Activated CD4-positive, alpha-beta T cell treated with anti-CD3 and anti-CD28 coated beads, Interleukin-2, Interleukin-4, amounts not matched to agents 100 ng/mL and 50 ng/mL, durations not matched to agents 16 hours and 8 hours (primary cell): Measurements from ENCODE around the gene CLCF1.

Experiments
- DNase-seq: peaks from one replicate; pipeline ENCODE4 v3.0.0-alpha.2; 2020; ENCODE audit warnings: low spot score

CLCF1 gene

DNA sequence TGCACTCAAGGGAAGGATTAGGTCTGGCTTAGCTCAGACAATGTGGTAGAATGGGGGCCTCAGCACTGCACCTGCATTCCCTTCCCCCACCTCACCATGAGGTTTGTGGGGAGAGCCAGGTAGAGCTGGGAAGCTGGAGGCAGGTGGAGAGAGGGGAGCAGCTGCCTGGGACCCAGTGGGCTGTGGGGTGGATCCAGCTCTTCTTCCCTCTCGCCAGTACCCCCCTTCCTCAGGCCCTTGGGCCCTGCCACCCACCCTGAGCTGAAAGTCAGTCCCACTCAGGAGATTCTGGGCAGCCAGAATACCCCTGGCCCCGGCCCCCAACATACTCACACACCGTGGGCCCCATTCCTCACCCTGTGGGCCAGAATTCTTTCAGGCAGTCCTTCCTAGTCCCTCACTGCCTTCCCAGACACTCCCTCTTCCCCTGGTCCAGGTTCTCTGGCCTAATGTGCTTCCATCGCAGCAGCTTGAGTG, 17.0 kb downstream of the CLCF1 start:
- DNase-seq: no peak

DNA sequence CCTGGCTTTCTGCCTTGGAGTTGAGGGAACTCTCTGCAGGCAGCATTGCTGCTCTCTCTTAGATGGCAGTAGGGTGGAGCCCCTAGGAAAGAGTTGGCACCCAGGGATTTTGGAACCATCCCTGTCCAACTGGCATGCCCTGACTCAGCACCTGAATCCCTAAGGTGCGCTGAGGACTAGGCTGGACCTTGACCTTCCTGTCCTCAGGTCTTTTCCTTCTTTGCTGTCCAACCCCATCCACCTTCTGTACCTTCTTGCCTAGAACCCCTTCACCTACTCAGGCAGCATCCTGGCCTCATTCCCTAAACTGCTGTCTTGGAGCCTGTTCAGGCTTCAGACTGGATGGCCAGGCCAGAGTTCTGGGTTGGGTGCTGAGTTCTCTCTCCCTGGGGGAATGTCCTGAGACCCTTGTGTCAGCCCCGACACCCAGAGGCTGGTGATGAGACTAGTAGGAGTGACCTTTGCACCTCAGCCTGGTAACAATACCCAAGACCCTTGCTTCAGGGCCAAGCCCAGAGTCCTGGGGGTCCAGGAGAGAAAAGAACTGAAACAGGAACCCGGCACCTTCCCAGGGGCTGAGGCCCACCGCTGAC, 17.5 kb downstream of the CLCF1 start:
- no peak for DNase-seq

DNA sequence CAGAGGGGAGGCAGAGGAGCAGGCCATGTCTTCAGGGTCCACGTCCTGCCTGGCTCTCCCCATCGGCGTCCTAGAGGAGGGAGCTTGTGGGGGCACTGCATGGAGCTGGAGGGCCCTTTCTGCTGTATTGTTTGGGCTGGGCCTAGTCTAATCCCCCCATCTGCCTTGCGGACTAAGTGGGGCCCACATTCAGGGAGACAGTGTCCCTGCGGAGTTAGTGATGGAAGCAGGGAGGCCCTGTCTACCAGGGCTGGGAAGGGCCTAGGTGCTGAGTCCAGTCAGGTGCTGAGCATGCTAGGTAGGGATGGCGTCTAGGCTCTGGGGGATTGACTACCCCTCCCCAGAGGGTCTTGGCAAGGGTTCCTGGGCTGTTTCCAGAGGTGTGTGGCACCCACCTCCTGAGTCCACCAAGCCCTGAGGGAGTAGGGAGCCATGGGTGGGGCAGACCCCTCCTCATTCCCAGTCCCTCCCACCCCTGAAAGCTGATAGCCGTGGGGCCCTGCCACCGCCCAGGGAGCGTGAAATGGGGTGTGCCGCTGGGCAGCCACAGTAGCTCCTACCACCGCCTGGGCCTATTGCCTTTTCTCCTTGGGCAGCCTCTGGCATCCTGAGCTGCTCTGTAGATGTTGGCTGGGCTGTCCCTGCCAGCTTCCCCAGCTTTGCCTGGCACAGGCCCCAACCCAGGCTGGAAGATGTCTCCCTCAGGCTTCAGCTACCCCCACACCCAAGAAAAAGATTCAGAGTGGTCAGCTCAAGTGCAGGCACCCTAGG, 18.2 kb downstream of the CLCF1 start:
- no peak for DNase-seq

DNA sequence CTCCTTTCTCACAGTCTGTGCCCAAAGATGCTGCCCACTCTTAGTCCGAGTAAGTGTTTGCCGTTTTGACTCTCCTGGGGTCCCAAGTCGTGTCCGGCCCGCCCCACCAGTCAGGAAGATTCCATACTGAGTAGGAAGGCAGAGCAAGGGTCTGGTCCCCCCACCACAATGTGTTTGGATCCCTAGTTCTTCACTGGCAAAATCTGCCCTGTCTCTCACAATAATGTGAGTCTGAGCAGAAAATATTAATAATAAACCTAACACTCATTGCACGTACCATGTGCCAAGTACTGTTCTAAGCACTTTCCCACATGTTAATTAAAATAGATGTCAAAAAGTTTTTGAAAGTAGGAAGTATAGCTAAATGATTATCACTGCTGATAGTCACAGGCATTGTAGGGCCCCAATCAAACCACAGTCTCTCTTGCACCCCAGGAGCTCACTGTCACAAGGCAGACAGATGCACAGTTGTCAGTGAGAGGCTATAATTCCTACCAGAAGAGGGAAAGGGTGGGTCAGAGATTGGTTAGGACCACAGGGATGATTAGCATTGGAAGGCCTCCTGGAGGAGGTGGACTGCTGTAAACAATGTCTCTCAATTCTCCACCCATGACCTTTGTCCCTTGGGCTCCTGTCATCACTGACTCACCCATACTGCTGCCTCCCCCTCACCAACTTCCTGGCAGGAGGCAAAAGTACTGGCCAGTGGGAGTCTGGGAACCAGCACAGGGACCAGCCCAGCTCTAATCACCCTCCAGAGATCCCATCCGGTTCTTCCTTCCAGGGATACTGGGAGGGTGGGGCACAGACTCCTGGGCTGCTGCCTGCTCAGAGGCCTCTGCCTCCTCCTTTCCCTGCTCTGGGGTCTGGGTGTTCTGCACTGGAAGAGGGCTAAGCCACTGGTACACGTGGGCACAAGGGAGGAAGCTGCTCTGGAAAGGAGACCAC, 19.0 kb downstream of the CLCF1 start:
- DNase-seq: no peak

DNA sequence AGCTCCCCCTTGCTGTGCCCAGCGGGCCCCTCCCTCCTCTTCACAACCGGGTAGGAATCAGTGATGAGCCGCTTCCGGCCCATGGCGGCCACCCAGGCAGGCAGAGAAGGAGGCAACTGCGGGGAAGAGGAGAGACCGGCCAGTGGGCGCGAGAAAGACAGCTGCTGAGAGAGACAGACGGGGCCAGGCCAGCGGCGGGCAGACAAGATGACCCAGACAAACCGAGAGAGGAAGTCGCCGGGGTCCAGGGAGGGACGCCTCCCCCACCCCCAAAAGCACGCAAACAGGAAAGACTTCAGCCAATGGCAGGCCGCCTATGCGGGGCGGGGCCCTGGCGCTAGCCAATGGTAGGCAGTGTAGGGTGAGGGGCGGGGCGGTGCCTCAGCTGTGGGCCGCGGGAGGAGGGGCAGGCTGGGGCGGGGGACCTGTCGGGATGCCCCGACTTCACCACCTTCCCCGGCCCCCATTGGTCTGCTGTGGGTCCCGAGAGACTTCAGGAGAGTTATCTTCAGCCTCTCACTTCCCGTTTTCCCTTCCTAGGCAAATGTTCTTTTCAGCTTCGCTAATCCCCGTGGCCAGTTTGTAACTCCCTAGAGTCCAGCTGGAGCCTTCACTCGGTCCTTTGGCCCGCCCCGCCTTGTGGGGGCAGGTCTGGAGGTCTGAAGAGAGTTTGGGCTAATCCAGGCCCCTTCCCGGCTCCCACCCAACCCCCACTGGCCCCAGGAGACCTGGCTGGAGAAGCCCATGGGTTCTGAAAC, 19.9 kb downstream of the CLCF1 start, which contains the start of gene POLD4:
Gene POLD4, minus strand, starts transcription at position 230 of the 758 bp plus-strand sequence. Its CDS starts 147 bp downstream, at position 83.
- peak; percentile 96 for DNase-seq

- peak; percentile 45 for DNase-seq
These were observed 20.7 kb downstream of the CLCF1 start for GRCh38 chr11:67352546-67353316.

DNA sequence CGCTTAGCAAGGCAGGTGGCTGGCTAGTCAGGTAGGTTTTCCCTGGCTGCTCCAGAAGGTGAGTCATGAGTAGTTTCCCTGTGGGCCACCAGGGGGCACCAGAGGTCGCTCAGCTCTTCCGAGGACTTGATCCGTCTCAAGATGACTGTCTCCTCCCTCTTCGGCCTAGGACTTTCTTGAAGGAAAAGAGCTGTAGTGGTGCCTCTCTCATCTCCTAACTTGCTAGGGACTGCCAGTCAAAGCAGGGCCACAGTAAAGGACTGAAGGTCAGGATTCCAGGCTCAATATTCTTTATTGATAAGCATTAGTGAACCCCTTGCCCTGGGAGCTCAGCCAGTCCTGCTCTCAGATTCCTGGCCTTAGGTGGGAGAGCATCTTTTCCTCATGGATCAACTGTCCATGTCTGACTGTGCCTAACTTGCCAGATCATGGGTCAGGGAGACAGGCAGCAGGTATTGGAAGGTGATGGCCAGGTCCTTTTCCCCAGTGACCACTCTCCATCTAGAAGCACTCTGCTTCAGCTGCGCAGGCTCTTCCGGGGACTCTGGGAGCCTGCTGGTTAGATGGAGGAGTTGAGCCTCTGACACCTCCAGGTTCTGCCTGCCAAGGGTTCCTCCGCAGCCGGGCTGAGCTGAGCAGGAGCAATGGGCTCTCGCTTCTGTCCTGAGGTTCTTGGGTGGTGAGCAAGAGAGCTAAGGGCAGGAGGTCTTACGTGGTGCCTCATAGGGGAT, 22.0 kb downstream of the CLCF1 start:
- peak; percentile 66 for DNase-seq

GRCh38 chr11:67349928-67350465, 23.4 kb downstream of the CLCF1 start:
- no peak for DNase-seq

DNA sequence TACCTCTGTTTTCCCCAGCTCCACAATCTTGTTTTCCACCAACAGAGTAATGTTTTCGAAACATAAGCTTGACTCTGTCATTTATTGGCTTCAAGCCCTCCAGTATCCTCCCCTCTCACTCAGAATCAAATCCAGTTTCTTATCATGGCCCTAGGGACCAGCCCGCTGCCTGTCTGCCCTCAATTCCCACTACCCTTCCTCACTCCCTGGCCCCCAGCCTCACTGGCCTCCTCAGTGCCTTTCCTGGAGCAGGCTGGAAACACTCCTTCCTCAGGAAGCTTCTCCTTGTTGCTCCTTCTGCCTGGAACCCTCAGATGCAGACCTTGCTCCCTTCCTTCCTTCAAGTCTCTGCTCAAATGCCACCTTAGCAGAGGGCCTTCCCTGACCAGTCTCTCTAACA, 23.9 kb downstream of the CLCF1 start:
- no peak for DNase-seq

DNA sequence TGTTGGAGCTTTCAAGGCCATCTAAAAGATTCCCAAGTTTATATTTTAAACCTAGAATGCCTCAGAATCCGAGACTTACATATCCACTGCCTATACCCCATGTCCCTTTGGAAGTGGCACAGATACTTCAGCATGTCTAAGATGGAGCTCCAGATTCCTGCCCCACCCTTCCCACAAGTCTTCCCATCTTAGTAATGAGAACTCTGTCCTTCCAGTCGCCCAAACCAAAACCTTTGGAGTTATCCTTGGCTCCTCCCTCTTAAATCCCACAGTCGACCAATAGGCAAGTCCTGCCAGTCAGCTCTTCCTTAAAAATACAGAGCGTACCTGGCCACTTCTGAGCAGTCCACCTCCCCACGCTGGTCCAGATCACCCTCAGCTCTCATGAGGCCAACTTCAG, 24.4 kb downstream of the CLCF1 start:
- no peak for DNase-seq

GRCh38 chr11:67347964-67348749, 25.2 kb downstream of the CLCF1 start:
- no peak for DNase-seq

DNA sequence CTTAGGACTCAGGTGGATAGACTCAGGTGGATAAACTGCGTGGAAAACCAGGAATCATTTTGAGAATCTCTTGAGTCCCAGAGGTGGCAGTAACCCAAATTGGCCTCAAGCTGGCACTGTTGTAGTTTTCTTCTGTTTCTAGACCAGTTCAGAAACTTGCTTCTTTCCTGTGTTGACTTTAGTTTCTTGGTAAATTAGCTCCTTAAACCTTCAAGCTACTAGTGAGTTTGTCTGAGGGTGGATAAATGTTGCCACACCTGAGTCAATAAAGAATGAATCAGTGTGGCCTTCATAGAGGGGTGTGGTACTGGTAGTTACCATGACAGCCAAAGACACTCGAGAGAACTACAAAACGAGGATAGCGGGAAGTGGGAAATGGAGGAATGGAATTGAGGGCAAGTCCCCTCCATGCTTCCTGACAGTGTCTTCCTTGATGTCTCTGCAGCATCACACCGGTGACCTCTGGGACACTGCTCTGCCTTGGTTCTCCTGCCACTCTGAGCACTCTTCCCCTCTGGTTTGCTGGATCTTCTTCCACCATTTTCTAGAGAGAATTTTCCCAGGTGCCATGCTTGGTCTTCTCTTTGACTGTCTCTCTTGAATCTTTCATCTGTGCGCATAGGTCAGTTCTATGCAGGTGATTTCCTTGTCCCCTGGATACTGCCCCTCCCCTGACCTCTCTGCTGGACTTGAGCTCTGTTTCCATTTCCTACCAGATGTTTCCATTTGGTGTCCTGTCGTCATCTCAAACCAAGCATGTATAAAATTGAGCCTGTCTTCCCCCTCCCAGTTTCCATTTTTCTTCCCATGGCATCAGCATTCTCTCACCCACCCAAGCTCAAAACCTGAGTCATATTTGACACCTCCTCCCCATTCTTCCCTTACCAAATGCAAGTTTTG, 27.2 kb downstream of the CLCF1 start:
- DNase-seq: peak; percentile 29

DNA sequence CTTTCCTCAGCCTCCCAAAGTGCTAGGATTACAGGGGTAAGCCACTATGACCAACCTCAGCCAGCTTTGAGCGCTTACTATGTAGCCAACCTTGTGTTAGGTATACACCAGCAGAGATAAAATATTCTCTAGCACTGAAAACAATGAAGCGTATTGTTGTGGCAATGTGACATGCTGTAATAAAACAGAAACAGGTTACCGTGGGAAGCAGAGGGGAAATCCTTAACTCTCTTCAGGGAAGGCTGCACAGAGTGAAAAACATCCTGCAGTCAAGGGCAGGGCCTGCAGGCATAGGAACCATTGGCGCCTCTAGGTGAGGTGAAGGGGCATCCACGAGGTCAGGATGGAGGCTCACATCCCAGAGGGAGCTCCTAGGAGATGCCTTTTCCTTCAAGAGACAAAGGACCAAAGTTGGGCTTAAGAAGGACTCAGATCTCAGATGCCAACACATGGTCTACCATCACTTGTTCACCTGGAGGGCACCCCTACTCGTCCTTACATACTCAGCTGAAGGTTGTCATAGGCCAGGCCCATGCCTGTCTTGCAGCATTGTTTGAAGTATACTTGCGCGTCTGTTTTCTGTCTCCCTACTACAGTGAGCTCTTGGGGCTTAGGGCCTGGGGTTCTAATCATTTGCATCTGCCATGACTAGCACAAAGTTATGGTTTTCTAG, 28.0 kb downstream of the CLCF1 start:
- no peak for DNase-seq

DNA sequence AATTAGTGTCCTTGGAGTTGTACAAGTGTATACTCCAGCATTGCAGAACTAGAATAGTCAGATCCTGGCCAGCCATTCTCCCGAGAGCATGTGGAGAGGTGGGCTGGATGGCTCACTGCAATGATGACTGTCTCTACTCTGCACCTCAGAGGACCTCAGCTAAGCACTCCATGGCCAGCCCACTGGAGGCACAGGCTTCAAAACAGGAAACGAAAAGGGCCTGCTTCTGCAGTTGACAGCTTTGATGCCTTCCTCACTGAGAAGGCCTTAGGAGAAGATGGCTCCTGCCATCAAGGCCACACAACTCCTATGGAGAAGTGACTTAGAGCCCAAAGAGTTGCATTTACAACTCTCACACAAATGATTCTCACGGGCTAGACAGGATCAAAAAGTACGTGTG, 29.1 kb downstream of the CLCF1 start:
- DNase-seq: no peak

- no peak for DNase-seq
These were observed 36.1 kb downstream of the CLCF1 start for GRCh38 chr11:67337257-67337656.

DNA sequence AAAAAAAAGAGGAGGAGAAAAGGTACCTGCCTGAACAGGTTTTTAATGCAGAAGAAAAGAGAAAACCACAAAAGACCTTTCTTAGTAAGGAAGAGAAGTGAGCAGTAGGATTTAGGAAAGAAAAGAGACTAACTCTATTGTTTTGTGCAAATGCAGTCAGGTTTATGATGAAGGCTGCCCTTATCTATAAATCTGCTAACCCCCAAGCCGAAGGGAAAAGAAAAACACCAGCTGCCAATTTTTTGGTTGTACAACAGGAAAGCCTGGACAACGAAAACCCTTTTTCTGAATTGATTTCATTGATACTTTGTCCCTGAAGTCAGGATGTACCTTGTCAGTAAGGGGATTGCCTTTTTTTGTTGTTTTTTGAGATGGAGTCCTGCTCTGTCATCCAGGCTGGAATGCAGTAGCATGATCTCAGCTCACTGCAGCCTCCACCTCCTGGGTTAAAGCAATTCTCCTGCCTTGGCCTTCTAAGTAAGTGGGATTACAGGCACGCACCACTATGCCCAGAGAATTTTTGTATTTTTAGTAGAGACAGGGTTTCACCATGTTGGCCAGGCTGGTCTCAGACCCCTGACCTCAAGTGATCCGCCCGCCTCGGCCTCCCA, 41.2 kb downstream of the CLCF1 start:
- DNase-seq: no peak

DNA sequence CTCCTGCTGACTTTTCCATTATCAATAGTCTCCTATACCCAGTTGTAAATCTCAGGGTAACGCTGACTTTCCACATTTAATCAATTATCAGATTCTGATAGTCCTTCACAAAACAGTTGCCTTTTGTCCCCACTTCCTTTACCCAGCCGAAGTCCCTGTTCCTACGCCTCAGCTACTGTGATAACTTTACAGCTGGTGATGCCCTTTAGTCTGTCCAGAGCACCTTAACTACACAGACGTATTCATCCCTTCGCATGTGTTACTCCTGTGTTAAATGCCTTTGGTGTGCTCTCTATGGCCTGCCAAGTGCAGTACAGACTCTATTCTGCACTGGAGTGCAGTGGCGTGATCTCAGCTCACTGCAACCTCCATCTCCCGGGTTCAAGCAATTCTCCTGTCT, 49.9 kb downstream of the CLCF1 start:
- DNase-seq: no peak
